Spleen (tissue), 7 donors: Measurements from ENCODE around the gene OSBPL10.

Source experiments
- POLR2A ChIP-seq, 3 donors: fragments of 450-650 bp; IDR thresholded peaks; one replicate each; pipeline ENCODE4 v1.5.1; 2017; ENCODE audit warnings: antibody characterized with exemption in 3 of 3, mild to moderate bottlenecking in 1 of 3
- POLR2AphosphoS5 ChIP-seq, 3 donors: sonication (generic); formaldehyde crosslinking; IDR thresholded peaks; one replicate each; pipeline ENCODE4 v1.5.1; 2017; ENCODE audit warnings: antibody characterized with exemption in 3 of 3
- TF ChIP-seq, protein P1 (sequence below), 11 experiments: fragments of 200-600 bp in 7 of 11; fragments of 450-650 bp in 4 of 11; sonication (generic) in 4 of 11; IDR thresholded peaks in 8 of 11; conservative IDR thresholded peaks in 3 of 11; 1 replicate in 7 of 11; 2 replicates in 4 of 11; pipeline versions ENCODE4 v1.4.0 to v1.8.0; 2016 to 2021; ENCODE audit warnings: antibody characterized with exemption in 11 of 11, inconsistent platforms in 4 of 11, mild to moderate bottlenecking in 1 of 11
- donor health status: DM: no; HTN: no; CAD: no; lungs with moderate emphysema.
- donor health status: DM: no; HTN: no; CAD: no.
- donor health status: DM: no; HTN: no; CAD: no.

DNA sequence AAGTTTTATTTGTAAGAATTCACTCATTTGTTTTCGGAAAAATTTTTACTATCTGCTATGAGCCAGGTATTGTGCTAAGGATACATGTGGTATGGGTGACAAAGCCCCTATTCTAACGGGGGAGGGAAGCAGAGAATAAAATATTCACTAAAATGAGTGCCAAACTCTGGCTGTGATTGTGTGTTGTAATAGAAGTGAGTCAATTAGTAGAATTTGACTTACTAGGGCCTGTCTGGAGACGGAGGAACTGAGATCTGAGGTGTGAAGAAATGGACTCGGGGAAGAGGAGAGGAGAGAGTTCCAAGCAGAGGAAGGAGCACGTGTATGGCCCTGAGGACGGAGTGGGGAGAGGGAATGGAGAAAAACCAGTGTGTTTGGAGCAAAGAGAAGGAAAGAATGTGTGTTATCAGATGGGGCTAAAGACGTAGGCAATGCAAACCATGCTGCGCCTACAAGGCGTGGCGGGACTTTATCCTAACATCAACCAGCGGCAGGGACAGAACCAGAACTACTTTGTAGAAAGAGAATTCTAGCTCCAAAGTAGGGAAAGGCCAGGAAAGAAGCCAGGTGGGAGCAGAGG, 89.1 kb downstream of the OSBPL10 start:
- TF ChIP-seq, protein P1, sequence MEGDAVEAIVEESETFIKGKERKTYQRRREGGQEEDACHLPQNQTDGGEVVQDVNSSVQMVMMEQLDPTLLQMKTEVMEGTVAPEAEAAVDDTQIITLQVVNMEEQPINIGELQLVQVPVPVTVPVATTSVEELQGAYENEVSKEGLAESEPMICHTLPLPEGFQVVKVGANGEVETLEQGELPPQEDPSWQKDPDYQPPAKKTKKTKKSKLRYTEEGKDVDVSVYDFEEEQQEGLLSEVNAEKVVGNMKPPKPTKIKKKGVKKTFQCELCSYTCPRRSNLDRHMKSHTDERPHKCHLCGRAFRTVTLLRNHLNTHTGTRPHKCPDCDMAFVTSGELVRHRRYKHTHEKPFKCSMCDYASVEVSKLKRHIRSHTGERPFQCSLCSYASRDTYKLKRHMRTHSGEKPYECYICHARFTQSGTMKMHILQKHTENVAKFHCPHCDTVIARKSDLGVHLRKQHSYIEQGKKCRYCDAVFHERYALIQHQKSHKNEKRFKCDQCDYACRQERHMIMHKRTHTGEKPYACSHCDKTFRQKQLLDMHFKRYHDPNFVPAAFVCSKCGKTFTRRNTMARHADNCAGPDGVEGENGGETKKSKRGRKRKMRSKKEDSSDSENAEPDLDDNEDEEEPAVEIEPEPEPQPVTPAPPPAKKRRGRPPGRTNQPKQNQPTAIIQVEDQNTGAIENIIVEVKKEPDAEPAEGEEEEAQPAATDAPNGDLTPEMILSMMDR (IDR thresholded peaks at IDR 0.05 in 8 of 11, conservative IDR thresholded peaks at IDR 0.05 in 3 of 11), result no peak
- TF ChIP-seq POLR2A (IDR thresholded peaks at IDR 0.05) (no peak), POLR2AphosphoS5 (IDR thresholded peaks at IDR 0.05) (no peak)
